Breast epithelium (tissue), 4 donors: Measurements from ENCODE around the gene NKIRAS2. TPM values are rescaled to one million over a fixed set of nuclear protein-coding genes. Genes with fewer than 3 reads are reported as not detected.

Experiments
- DNase-seq, 2 donors: peaks; one replicate each; pipeline ENCODE4 v3.0.0-alpha.2; 2019; ENCODE audit warnings: low spot score in 2 of 2
- H3K27ac ChIP-seq, 2 donors: fragments of 200-600 bp; sonication (generic) in 1 of 2; one replicate each; pipeline ENCODE4 v1.5.1; 2016 to 2019; ENCODE audit warnings: mild to moderate bottlenecking in 1 of 2
- H3K27me3 ChIP-seq, 2 donors: fragments of 200-600 bp; sonication (generic) in 1 of 2; one replicate each; pipeline versions ENCODE4 v1.5.1 to v1.6.0; 2017 to 2019; ENCODE audit warnings: control low read depth in 1 of 2, mild to moderate bottlenecking in 1 of 2
- H3K36me3 ChIP-seq: fragments of 200-600 bp; one replicate; pipeline ENCODE4 v1.5.1; 2019
- H3K4me1 ChIP-seq, 2 donors: fragments of 200-600 bp; sonication (generic); one replicate each; pipeline ENCODE4 v1.5.1; 2016 to 2019; ENCODE audit warnings: control low read depth in 1 of 2
- H3K4me3 ChIP-seq, 3 donors: fragments of 200-600 bp; sonication (generic); 1 replicate in 2 of 3; 2 replicates in 1 of 3; pipeline ENCODE4 v1.5.1; 2016 to 2019; ENCODE audit warnings: mild to moderate bottlenecking in 3 of 3, moderate library complexity in 2 of 3
- H3K9me3 ChIP-seq, 2 donors: fragments of 200-600 bp; sonication (generic) in 1 of 2; one replicate each; pipeline ENCODE4 v1.5.1; 2016 to 2019; ENCODE audit warnings: control low read depth in 1 of 2
- CTCF ChIP-seq, 3 donors: fragments of 450-650 bp; IDR thresholded peaks; one replicate each; pipeline ENCODE4 v1.5.1; 2016 to 2017; ENCODE audit warnings: antibody characterized with exemption in 3 of 3, mild to moderate bottlenecking in 3 of 3, moderate library complexity in 3 of 3
- POLR2A ChIP-seq: fragments of 450-650 bp; IDR thresholded peaks from one replicate; pipeline ENCODE4 v1.6.1; 2016; ENCODE audit warnings: antibody characterized with exemption, mild to moderate bottlenecking, moderate library complexity
- POLR2AphosphoS5 ChIP-seq, 3 donors: sonication (generic); formaldehyde crosslinking; IDR thresholded peaks; one replicate each; pipeline ENCODE4 v1.6.1; 2017; ENCODE audit warnings: antibody characterized with exemption in 3 of 3
- intact Hi-C: fragments of 100-400 bp; cut with DNase I; formaldehyde crosslinking; loops from one replicate; pipeline ENCODE4 v1.15.1; 2023; ENCODE audit warnings: low total_unique reads
- total RNA-seq, 3 donors: library from RNA; depleted of rRNA; stranded (reverse); fragments of >200 nt; gene quantifications; one replicate each; pipeline ENCODE4 v1.1.0, GENCODE V29; 2016

NKIRAS2 gene
- 10 to 100 TPM; 21.6 to 33.8 (median 22.5) TPM for total RNA-seq

- H3K27me3 ChIP-seq, result no peaks in the 10 kb centered on the region
- H3K4me1 ChIP-seq, result peaks cover 0 to 15% of the 10 kb centered on the region in 2 donors
- no peaks in the 10 kb centered on the region for H3K36me3 ChIP-seq
- intact Hi-C loops, result loop anchor here (10.0 kb wide), 1 partner anchor 55 kb away; the partner anchor contains the start of gene CNP
- peak within 1 kb of the TSS; percentile 85 to 92 for H3K27ac ChIP-seq
- peak; percentile 90 to 94 for DNase-seq
- TF ChIP-seq POLR2AphosphoS5 (IDR thresholded peaks at IDR 0.05) (peak; percentile 47 to 68 (median 56)), CTCF (IDR thresholded peaks at IDR 0.05) (peak; percentile 93 to 98 (median 95)), POLR2A (peak; percentile 35)
- H3K9me3 ChIP-seq, result no peaks in the 10 kb centered on the region
- peak within 1 kb of the TSS; percentile 80 to 94 (median 85) for H3K4me3 ChIP-seq
These were observed at the start of gene NKIRAS2 for GRCh38 chr17:42019509-42020404. Gene NKIRAS2, plus strand, starts transcription at chr17:42020090. Its CDS starts 1,488 bp downstream, at chr17:42021578.

- peak overlapping the region; percentile 21 to 54 for H3K27ac ChIP-seq
- no peaks in the 10 kb centered on the region for H3K27me3 ChIP-seq
- H3K36me3 ChIP-seq, result no peaks in the 10 kb centered on the region
- TF ChIP-seq CTCF (IDR thresholded peaks at IDR 0.05), result no peak
- no peak for TF ChIP-seq POLR2A
- TF ChIP-seq POLR2AphosphoS5 (IDR thresholded peaks at IDR 0.05), result no peak
- H3K4me1 ChIP-seq, result peaks cover 11 to 30% of the 10 kb centered on the region in 2 donors
- no peaks in the 10 kb centered on the region for H3K9me3 ChIP-seq
- H3K4me3 ChIP-seq, result no peak overlapping the region
- intact Hi-C loops, result no loop called here
- DNase-seq, result no peak
These were observed 49.0 kb upstream of the NKIRAS2 start for GRCh38 chr17:41970901-41971331.

- Histone ChIP-seq H3K9me3 (no peaks in the 10 kb centered on the region), H3K4me1 (peaks cover 11 to 30% of the 10 kb centered on the region in 2 donors), H3K4me3 (no peak overlapping the region), H3K36me3 (no peaks in the 10 kb centered on the region), H3K27me3 (no peaks in the 10 kb centered on the region), H3K27ac (peak overlapping the region; percentile 79 to 83)
- no peak for DNase-seq
- TF ChIP-seq POLR2AphosphoS5 (IDR thresholded peaks at IDR 0.05) (no peak), POLR2A (no peak), CTCF (IDR thresholded peaks at IDR 0.05) (no peak)
- intact Hi-C loops, result no loop called here
These were observed 48.0 kb upstream of the NKIRAS2 start for GRCh38 chr17:41971721-41972523.

- peaks cover 11 to 30% of the 10 kb centered on the region in 2 donors for H3K4me1 ChIP-seq
These were observed 47.1 kb upstream of the NKIRAS2 start for GRCh38 chr17:41972571-41973407.

More at GRCh38 chr17:41972571-41973407, 47.1 kb upstream of the NKIRAS2 start:
- H3K9me3 ChIP-seq, result no peaks in the 10 kb centered on the region
- H3K27ac ChIP-seq, result peak overlapping the region; percentile 79 to 83
- peak overlapping the region in 1 of 3 donors; percentile 32 for H3K4me3 ChIP-seq
- peak; percentile 30 to 84 (median 48) for TF ChIP-seq POLR2AphosphoS5 (IDR thresholded peaks at IDR 0.05)
- TF ChIP-seq CTCF (IDR thresholded peaks at IDR 0.05), result no peak
- no peaks in the 10 kb centered on the region for H3K27me3 ChIP-seq
- no peaks in the 10 kb centered on the region for H3K36me3 ChIP-seq
- intact Hi-C loops, result no loop called here
- DNase-seq, result peak; percentile 83 to 87
